Epithelial cell of proximal tubule (primary cell): ENCODE measurements around the gene GMNN. TPM values are rescaled to one million over a fixed set of nuclear protein-coding genes. Genes with fewer than 3 reads are reported as not detected.
"Not testable (repeated sequence)": the region's sequence is repeated elsewhere in the genome, so short reads cannot be mapped to it uniquely, and the experiment has no call there.

Experiments used
- DNase-seq: peaks from one replicate; pipeline ENCODE4 v3.0.0-alpha.2; 2011; ENCODE audit warnings: low read depth
- H3K4me3 ChIP-seq: 2 replicates; pipeline ENCODE4 v1.5.1; 2011; ENCODE audit warnings: low read depth, mild to moderate bottlenecking, low read length
- total RNA-seq: library from RNA; depleted of rRNA; stranded (reverse); fragments of >200 nt; gene quantifications from 2 replicates; pipeline ENCODE4 v1.2.3, GENCODE V29; 2015
- TF ChIP-seq, protein P1 (sequence below): conservative IDR thresholded peaks from 2 replicates; pipeline ENCODE4 v1.5.1; 2012; ENCODE audit warnings: low read depth, mild to moderate bottlenecking, low read length

Gene GMNN
- total RNA-seq, 1 donor from 2014 or later, result 65.3 TPM

DNA sequence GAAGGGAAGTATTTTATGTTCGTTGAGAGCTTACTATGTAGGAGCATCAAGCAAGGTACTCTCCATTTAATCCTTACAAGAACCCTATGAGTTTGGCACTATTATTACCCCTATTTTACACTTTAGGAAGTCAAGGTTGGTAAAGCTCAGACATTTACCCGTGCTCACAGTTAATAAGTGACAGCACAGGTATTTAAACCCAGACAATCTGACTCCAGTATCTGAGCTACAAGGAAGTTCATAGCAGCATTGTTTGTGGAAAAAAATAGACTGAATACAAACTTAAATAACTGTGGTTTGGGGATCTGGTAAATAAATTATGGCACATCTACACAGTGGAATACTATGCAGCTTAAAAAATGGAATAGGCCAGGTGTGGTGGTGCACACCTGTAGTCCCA, 21.2 kb upstream of the GMNN start:
- TF ChIP-seq, protein P1, sequence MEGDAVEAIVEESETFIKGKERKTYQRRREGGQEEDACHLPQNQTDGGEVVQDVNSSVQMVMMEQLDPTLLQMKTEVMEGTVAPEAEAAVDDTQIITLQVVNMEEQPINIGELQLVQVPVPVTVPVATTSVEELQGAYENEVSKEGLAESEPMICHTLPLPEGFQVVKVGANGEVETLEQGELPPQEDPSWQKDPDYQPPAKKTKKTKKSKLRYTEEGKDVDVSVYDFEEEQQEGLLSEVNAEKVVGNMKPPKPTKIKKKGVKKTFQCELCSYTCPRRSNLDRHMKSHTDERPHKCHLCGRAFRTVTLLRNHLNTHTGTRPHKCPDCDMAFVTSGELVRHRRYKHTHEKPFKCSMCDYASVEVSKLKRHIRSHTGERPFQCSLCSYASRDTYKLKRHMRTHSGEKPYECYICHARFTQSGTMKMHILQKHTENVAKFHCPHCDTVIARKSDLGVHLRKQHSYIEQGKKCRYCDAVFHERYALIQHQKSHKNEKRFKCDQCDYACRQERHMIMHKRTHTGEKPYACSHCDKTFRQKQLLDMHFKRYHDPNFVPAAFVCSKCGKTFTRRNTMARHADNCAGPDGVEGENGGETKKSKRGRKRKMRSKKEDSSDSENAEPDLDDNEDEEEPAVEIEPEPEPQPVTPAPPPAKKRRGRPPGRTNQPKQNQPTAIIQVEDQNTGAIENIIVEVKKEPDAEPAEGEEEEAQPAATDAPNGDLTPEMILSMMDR, result no peak
- H3K4me3 ChIP-seq, result no peak overlapping the region
- DNase-seq, result no peak

DNA sequence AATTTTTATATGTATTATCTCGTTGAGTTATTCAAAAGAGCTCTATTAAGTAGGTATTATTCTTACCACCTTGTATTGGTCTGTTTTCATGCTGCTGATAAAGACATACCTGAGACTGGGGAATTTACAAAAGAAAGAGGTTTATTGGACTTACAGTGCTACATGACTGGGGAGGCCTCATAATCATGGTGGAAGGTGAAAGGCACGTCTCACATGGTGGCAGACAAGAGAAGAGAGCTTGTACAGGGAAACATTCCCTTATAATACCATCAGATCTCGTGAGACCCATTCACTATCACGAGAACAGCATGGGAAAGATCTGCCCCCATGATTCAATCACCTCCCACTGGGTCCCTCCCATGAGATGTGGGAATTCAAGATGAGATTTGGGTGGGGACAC, 20.4 kb upstream of the GMNN start:
- H3K4me3 ChIP-seq, DNase-seq: not testable (repeated sequence)

DNA sequence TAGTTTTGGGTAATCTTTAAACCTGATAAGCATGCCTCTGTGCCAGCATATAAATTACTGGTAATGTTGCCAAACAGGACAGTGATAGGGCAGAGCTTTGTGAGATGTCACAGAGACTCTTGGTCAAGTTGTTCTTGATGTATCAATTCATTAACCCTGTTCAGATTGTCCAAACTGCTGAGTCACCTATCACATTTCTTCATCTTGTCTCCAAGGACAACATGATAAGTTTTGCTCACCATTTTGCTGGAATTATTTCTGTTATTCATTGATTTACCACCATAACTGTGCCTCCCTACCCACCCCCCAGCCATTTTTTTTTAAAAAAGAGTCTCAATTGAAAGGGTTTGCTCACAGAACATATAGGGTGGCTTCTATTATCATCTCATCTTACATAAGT, 19.5 kb upstream of the GMNN start:
- TF ChIP-seq, protein P1, result no peak
- H3K4me3 ChIP-seq, result no peak overlapping the region
- DNase-seq, result no peak

DNA sequence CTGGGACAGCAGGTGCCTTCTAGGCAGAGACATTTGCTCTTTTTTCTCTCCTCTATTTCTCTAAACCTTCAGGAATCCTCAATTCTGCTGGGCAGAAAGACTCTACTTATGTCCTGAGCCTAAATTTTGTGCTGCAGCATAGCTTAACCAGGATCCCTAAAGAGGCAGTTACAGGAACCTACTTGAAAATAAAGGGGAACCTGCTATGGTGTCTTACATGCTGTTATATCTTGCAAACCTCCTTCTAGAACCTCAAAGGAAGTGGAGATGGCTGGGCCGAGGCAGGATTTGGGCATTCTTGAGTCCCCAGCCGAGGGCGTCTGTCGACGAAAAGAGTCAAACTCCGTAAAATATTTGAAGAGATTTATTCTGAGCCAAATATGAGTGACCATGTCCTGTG, 17.1 kb upstream of the GMNN start:
- TF ChIP-seq, protein P1, result no peak
- DNase-seq, result no peak
- no peak overlapping the region for H3K4me3 ChIP-seq

DNA sequence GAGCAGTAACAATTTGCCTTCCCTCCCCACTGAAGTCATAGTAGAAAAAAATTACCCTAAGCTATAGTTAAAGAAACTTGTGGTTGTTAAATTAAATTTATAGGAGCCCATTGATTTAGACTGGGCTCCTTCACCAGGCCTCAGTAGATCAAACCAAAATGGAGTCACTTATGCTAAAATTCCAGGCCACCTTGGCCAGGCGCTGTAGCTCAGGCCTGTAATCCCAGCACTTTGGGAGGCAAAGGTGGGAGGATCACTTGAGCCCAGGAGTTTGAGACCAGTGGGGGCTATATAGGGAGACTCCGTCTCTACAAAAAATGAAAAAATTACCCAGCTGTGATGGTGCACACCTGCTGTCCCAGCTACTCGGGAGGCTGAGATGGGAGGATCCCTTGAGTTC, 15.0 kb upstream of the GMNN start:
- DNase-seq, result no peak
- H3K4me3 ChIP-seq, result no peak overlapping the region
- TF ChIP-seq, protein P1, result no peak

DNA sequence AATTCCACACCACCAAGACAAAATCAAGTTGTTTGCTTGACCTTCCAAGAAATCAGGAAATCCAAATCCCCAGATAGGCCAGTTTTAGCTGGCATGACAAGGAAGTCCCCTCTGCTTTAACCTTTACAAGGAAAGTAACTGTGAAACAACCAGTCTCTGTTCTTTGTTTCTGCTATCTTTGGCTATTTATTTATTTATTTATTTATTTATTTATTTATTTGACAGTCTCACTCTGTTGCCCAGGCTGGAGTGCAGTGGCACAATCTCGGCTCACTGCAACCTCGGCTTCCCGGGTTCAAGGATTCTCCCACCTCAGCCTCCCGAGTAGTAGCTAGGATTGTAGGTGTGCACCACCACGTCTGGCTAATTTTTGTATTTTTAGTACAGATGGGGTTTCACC, 14.5 kb upstream of the GMNN start:
- DNase-seq, result no peak
- TF ChIP-seq, protein P1, result no peak
- H3K4me3 ChIP-seq, result no peak overlapping the region

DNA sequence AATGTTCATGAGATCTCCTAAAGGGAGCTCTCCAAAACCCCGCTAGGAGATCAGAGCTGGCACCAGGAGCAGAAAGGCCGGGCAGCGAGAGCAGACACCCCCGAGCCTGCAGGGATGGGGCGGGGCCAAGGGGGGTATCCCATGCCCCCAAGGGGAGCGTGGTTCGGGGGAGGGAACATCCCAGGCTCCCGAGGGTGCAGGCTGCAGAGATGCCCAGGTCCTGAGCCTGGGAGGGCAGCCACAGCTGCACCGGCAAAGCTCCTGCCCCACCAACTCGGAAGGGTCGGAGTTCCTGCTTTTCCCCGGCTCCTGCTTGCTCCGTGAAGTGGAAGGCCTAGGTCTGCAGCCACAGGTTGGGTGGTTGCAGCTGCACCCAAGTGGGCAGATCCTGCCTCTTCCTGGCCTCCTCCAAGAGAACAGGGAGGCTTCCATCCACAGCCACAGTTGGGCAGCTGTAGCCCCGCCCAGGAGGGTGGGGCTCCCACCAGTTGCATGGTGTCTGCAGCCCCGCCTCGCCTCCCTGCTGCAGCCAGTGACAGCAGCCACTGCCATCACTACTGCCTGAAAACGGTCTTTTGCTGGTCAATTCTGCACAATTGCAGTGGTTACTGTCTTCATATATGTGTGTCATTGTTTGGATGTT, 13.4 kb upstream of the GMNN start:
- TF ChIP-seq, protein P1, result no peak
- H3K4me3 ChIP-seq, result no peak overlapping the region
- DNase-seq, result no peak

DNA sequence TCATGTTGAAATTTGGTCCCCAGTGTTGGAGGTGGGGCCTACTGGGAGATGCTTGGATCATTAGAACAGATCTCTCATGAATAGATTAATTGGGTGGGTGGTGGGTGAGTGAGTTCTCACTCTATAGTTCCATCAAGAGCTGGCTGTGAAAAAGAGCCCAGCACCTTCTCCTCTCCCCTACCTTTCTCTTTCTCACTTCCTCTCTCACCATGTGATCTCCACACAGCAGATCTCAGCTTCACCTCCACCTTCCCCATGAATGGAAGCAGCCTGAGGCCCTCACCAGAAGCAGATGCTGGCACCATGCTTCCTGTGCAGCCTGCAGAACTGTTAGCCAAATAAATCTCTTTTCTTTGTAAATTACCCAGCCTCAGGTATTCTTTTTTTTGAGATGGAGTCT, 12.9 kb upstream of the GMNN start:
- DNase-seq, result no peak
- no peak overlapping the region for H3K4me3 ChIP-seq
- TF ChIP-seq, protein P1, result no peak
